Neuronal stem cell (in vitro differentiated cells): ENCODE results near the gene NRXN3.

ENCODE experiments used
- DNase-seq: peaks from one replicate; pipeline ENCODE4 v3.0.0-alpha.2; 2013; ENCODE audit warnings: low spot score
- H2AFZ ChIP-seq: one replicate; pipeline ENCODE4 v1.6.1; 2013; ENCODE audit warnings: mild to moderate bottlenecking, low read length, inconsistent platforms
- H2AK5ac ChIP-seq: 2 replicates; pipeline ENCODE4 v1.6.1; 2013; ENCODE audit warnings: low read depth, mild to moderate bottlenecking, inconsistent platforms, low read length, moderate library complexity, mixed read lengths
- H2BK120ac ChIP-seq: 2 replicates; pipeline ENCODE4 v1.6.1; 2013; ENCODE audit warnings: low read depth, mild to moderate bottlenecking, inconsistent platforms, low read length, moderate library complexity, mixed read lengths
- H2BK12ac ChIP-seq: one replicate; pipeline ENCODE4 v1.6.1; 2013; ENCODE audit warnings: low read length, inconsistent platforms
- H2BK15ac ChIP-seq: 2 replicates; pipeline ENCODE4 v1.6.1; 2013; ENCODE audit warnings: mild to moderate bottlenecking, low read length, inconsistent platforms, mixed read lengths
- H2BK5ac ChIP-seq: one replicate; pipeline ENCODE4 v1.6.1; 2013; ENCODE audit warnings: inconsistent platforms, mild to moderate bottlenecking, low read length, moderate library complexity
- H3K14ac ChIP-seq: one replicate; pipeline ENCODE4 v1.6.1; 2013; ENCODE audit warnings: low read length, inconsistent platforms
- H3K18ac ChIP-seq: 2 replicates; pipeline ENCODE4 v1.6.1; 2013; ENCODE audit warnings: low read length, inconsistent platforms
- H3K23ac ChIP-seq: 2 replicates; pipeline ENCODE4 v1.6.1; 2013; ENCODE audit warnings: low read depth, mild to moderate bottlenecking, mixed read lengths, low read length, inconsistent platforms; ENCODE audit not compliant: poor library complexity
- H3K27ac ChIP-seq: replicated peaks from 3 replicates; pipeline ENCODE4 v1.5.1; 2013; ENCODE audit warnings: low read length, inconsistent platforms
- H3K27me3 ChIP-seq, 3 experiments: 2 replicates each; pipeline ENCODE4 v1.6.1; 2013; ENCODE audit warnings: low read length in 3 of 3, mild to moderate bottlenecking in 2 of 3, inconsistent platforms in 1 of 3, low read depth in 1 of 3, mixed read lengths in 1 of 3, moderate library complexity in 1 of 3; ENCODE audit not compliant: control insufficient read depth in 3 of 3, insufficient read depth in 3 of 3
- H3K36me3 ChIP-seq, 2 donors: replicated peaks in 1 of 2; 2 replicates each; pipeline ENCODE4 v1.6.1; 2013; ENCODE audit warnings: low read length in 2 of 2; ENCODE audit not compliant: control insufficient read depth in 2 of 2, insufficient read depth in 2 of 2
- H3K4ac ChIP-seq: 2 replicates; pipeline ENCODE4 v1.6.1; 2013; ENCODE audit warnings: inconsistent platforms, mild to moderate bottlenecking, low read length, moderate library complexity
- H3K4me1 ChIP-seq, 2 donors: 1 replicate in 1 of 2; 2 replicates in 1 of 2; pipeline ENCODE4 v1.6.1; 2013; ENCODE audit warnings: low read length in 2 of 2, low read depth in 1 of 2; ENCODE audit not compliant: control insufficient read depth in 2 of 2, insufficient read depth in 1 of 2
- H3K4me2 ChIP-seq: one replicate; pipeline ENCODE4 v1.6.1; 2013; ENCODE audit warnings: mild to moderate bottlenecking, low read length, inconsistent platforms; ENCODE audit not compliant: insufficient read depth, poor library complexity, severe bottlenecking
- H3K4me3 ChIP-seq, 2 donors: 2 replicates each; pipeline ENCODE4 v1.5.1; 2013; ENCODE audit warnings: low read length in 2 of 2, mild to moderate bottlenecking in 2 of 2, inconsistent platforms in 1 of 2, moderate library complexity in 1 of 2
- H3K79me1 ChIP-seq: one replicate; pipeline ENCODE4 v1.6.1; 2013; ENCODE audit warnings: low read depth, mild to moderate bottlenecking, inconsistent platforms, low read length, moderate library complexity
- H3K9ac ChIP-seq: one replicate; pipeline ENCODE4 v1.6.1; 2013; ENCODE audit warnings: mild to moderate bottlenecking, low read depth, low read length, inconsistent platforms; ENCODE audit not compliant: poor library complexity
- H3K9me3 ChIP-seq, 2 donors: replicated peaks in 1 of 2; 2 replicates each; pipeline versions ENCODE3 to v1.6.1; 2013; ENCODE audit warnings: low read length in 2 of 2, mild to moderate bottlenecking in 2 of 2, inconsistent platforms in 1 of 2, low read depth in 1 of 2, mixed read lengths in 1 of 2, moderate library complexity in 1 of 2; ENCODE audit not compliant: control insufficient read depth in 2 of 2, insufficient read depth in 1 of 2
- H4K8ac ChIP-seq: one replicate; pipeline ENCODE4 v1.6.1; 2013; ENCODE audit warnings: low read depth, mild to moderate bottlenecking, inconsistent platforms, low read length, moderate library complexity
- H4K91ac ChIP-seq: one replicate; pipeline ENCODE4 v1.6.1; 2013; ENCODE audit warnings: low read length, low read depth, mild to moderate bottlenecking, inconsistent platforms; ENCODE audit not compliant: poor library complexity
- WGBS, 2 donors: extraction: QIAGEN DNeasy Blood & Tissue Kit; methylation state at CpG; one replicate each; pipeline ENCODE4 v1.1.7; 2013; ENCODE audit warnings: missing lambda C conversion rate in 2 of 2, mixed read lengths in 1 of 2; ENCODE audit not compliant: insufficient read length in 2 of 2, insufficient replicate concordance in 1 of 2; ENCODE audit errors: extremely low coverage in 2 of 2; 5-methylcytosine and 5-hydroxymethylcytosine counted together

Gene NRXN3

DNA sequence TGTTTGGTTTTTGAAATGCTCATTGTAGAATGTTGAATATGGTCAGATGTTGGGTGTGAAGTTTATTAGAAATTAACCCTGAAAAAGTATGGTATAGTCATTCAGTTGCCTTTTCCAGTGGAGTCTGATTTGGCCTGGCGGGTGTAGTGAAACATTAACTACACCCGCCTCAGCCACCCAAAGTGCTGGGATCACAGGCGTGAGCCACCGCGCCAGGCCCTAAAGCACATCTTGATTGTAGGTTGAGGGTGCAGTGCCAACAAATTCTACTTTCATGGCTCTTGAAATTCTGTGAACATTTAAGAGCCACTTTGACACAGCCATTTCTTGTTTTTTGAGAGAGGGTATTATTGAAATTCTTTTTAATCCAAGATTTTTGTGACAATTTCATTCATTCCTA is 1416.2 kb downstream of the NRXN3 start:
- Histone ChIP-seq H2BK15ac (no peak overlapping the region), H3K4ac (no peak overlapping the region), H3K79me1 (no peaks in the 10 kb centered on the region)

DNA sequence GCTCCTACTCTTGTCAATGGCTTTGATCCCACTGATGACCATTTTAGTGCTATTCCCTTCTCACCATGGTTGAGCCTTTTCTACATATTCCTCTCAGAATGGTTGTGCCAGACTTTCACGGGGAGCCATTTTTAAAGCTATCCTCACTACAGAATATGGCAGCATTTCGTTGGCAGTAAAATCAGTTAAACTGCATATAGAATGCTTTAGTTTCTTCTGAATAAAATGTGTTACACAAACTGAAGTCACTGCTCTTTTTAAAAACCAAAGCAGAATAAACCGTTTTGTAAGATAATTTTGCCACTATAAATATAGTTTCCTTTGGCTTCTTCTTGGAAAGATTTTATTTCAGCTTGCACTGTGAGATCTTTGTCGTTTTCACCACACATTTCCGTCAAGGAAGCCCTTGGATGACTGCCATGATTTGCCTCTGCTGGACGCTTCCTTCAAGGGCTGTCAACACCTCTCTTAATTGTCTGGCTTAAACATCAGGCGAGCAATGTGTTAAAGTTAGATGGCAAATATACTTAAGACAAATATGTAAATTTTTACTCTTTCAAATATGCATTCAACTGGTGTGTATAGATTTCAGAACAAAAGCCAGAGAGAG is 1416.9 kb downstream of the NRXN3 start:
- no peak overlapping the region for H3K14ac ChIP-seq
- no peak overlapping the region for H3K4ac ChIP-seq
- peaks cover 0 to 2% of the 10 kb centered on the region in 2 donors for H3K9me3 ChIP-seq
- no peak overlapping the region for H3K18ac ChIP-seq
- no peak overlapping the region for H2BK5ac ChIP-seq
- no peak overlapping the region for H4K91ac ChIP-seq
- H2BK120ac ChIP-seq, result no peak overlapping the region
- no peak overlapping the region for H3K27ac ChIP-seq
- WGBS, 2 donors, result no CpG with 5 or more reads among the region's 7 CpGs
- no peak for DNase-seq
- H2AK5ac ChIP-seq, result no peak overlapping the region
- no peak overlapping the region for H2AFZ ChIP-seq
- H2BK15ac ChIP-seq, result no peak overlapping the region
- no peak overlapping the region for H3K9ac ChIP-seq
- H3K79me1 ChIP-seq, result no peaks in the 10 kb centered on the region
- H3K4me2 ChIP-seq, result no peak overlapping the region
- no peak overlapping the region for H3K4me3 ChIP-seq
- no peak overlapping the region for H3K23ac ChIP-seq
- H4K8ac ChIP-seq, result no peak overlapping the region
- H3K4me1 ChIP-seq, result peaks cover 3% of the 10 kb centered on the region in 2 donors
- no peaks in the 10 kb centered on the region for H3K36me3 ChIP-seq
- no peaks in the 10 kb centered on the region for H3K27me3 ChIP-seq
- H2BK12ac ChIP-seq, result no peak overlapping the region

More for the DNA sequence above, 1416.2 kb downstream of the NRXN3 start:
- no peak overlapping the region for H3K23ac ChIP-seq
- no peak overlapping the region for H3K4me3 ChIP-seq
- WGBS, 2 donors, result no CpG with 5 or more reads among the region's 5 CpGs
- H2BK5ac ChIP-seq, result no peak overlapping the region
- H4K8ac ChIP-seq, result no peak overlapping the region
- no peak overlapping the region for H2AFZ ChIP-seq
- no peak overlapping the region for H2AK5ac ChIP-seq
- no peak overlapping the region for H3K4me2 ChIP-seq
- H2BK12ac ChIP-seq, result no peak overlapping the region
- H4K91ac ChIP-seq, result no peak overlapping the region
- H3K4me1 ChIP-seq, result peaks cover 3% of the 10 kb centered on the region in 2 donors
- no peak overlapping the region for H2BK120ac ChIP-seq
- H3K18ac ChIP-seq, result no peak overlapping the region
- no peak overlapping the region for H3K27ac ChIP-seq
- no peak overlapping the region for H3K14ac ChIP-seq
- no peak for DNase-seq
- no peaks in the 10 kb centered on the region for H3K36me3 ChIP-seq
- H3K27me3 ChIP-seq, result no peaks in the 10 kb centered on the region
- peaks cover 0 to 2% of the 10 kb centered on the region in 2 donors for H3K9me3 ChIP-seq
- no peak overlapping the region for H3K9ac ChIP-seq

DNA sequence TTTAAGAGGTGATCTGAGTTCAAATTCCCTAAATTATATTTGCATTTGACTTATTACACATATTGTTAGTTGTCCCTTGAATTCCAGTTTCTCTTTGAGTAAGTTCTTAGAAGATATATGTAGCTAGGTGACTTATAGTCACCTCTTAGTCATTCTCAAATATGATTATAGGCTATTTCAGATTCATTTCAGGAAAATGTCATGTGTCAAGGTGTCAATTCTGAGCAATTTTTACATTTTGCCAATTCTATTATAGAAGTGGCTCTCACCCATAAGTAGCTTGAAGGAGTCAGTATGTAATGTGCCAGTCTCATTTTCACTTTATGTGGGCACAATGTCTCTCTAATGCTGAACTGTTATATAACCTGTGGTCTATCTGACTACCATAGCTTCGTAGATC is 1417.7 kb downstream of the NRXN3 start:
- H2BK12ac ChIP-seq, result no peak overlapping the region
- H4K8ac ChIP-seq, result no peak overlapping the region
- DNase-seq, result no peak
- H3K4me3 ChIP-seq, result no peak overlapping the region
- no peak overlapping the region for H3K4ac ChIP-seq
- H3K9ac ChIP-seq, result no peak overlapping the region
- H3K36me3 ChIP-seq, result no peaks in the 10 kb centered on the region
- H2BK15ac ChIP-seq, result no peak overlapping the region
- no peak overlapping the region for H4K91ac ChIP-seq
- H3K27me3 ChIP-seq, result no peaks in the 10 kb centered on the region
- H3K23ac ChIP-seq, result no peak overlapping the region
- no peak overlapping the region for H2BK5ac ChIP-seq
- no peak overlapping the region for H3K18ac ChIP-seq
- H2BK120ac ChIP-seq, result no peak overlapping the region
- H3K14ac ChIP-seq, result no peak overlapping the region
- peaks cover 3% of the 10 kb centered on the region in 2 donors for H3K4me1 ChIP-seq
- no peak overlapping the region for H2AK5ac ChIP-seq
- peaks cover 0 to 2% of the 10 kb centered on the region in 2 donors for H3K9me3 ChIP-seq
- H3K27ac ChIP-seq, result no peak overlapping the region
- no peaks in the 10 kb centered on the region for H3K79me1 ChIP-seq
- H2AFZ ChIP-seq, result no peak overlapping the region
- no CpG with 5 or more reads among the region's 1 CpG for WGBS, 2 donors
- no peak overlapping the region for H3K4me2 ChIP-seq

DNA sequence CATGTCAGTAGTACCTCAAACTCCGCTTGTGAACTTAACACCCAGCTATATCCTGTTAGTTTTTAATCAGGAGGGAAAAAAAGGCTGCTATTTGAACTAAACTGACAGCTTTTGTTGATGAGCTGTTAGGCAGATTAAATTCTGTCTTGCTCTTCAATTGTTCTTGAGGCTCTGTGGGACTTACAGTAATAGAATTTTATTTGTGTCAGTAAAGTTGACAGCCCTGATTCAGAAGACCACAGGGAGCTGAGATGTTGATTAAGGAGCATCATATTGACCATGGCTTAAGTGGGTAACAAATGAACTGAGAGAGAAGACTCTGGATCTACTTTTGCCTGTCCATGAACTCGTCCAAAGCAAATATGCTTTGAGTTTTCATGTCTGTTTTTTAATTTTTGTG is 1418.2 kb downstream of the NRXN3 start:
- H3K4me1 ChIP-seq, result peaks cover 3% of the 10 kb centered on the region in 2 donors
- no peak overlapping the region for H4K8ac ChIP-seq
- no peak overlapping the region for H3K23ac ChIP-seq
- H3K27ac ChIP-seq, result no peak overlapping the region
- no peaks in the 10 kb centered on the region for H3K27me3 ChIP-seq
- H2AK5ac ChIP-seq, result no peak overlapping the region
- H3K9ac ChIP-seq, result no peak overlapping the region
- H3K4me2 ChIP-seq, result no peak overlapping the region
- H3K4me3 ChIP-seq, result no peak overlapping the region
- no peak overlapping the region for H2BK120ac ChIP-seq
- no CpG with 5 or more reads among the region's 2 CpGs for WGBS, 2 donors
- no peak overlapping the region for H3K14ac ChIP-seq
- no peak for DNase-seq
- H2BK5ac ChIP-seq, result no peak overlapping the region
- no peak overlapping the region for H2AFZ ChIP-seq
- H4K91ac ChIP-seq, result no peak overlapping the region
- H3K9me3 ChIP-seq, result peaks cover 0 to 2% of the 10 kb centered on the region in 2 donors
- H2BK15ac ChIP-seq, result no peak overlapping the region
- H3K4ac ChIP-seq, result no peak overlapping the region
- no peak overlapping the region for H2BK12ac ChIP-seq
- no peaks in the 10 kb centered on the region for H3K79me1 ChIP-seq
- no peaks in the 10 kb centered on the region for H3K36me3 ChIP-seq
- H3K18ac ChIP-seq, result no peak overlapping the region
